Measurements from ENCODE around the gene TAB3. TPM values are rescaled to one million over a fixed set of nuclear protein-coding genes. Genes with fewer than 3 reads are reported as not detected.

Gene TAB3
- total and polyA plus RNA-seq, 9 of the 15 experiments (the other 6 are each of a cell fraction or from before 2014, with no cell fraction given), result 2.4 to 31.1 (median 15.5) TPM

DNA sequence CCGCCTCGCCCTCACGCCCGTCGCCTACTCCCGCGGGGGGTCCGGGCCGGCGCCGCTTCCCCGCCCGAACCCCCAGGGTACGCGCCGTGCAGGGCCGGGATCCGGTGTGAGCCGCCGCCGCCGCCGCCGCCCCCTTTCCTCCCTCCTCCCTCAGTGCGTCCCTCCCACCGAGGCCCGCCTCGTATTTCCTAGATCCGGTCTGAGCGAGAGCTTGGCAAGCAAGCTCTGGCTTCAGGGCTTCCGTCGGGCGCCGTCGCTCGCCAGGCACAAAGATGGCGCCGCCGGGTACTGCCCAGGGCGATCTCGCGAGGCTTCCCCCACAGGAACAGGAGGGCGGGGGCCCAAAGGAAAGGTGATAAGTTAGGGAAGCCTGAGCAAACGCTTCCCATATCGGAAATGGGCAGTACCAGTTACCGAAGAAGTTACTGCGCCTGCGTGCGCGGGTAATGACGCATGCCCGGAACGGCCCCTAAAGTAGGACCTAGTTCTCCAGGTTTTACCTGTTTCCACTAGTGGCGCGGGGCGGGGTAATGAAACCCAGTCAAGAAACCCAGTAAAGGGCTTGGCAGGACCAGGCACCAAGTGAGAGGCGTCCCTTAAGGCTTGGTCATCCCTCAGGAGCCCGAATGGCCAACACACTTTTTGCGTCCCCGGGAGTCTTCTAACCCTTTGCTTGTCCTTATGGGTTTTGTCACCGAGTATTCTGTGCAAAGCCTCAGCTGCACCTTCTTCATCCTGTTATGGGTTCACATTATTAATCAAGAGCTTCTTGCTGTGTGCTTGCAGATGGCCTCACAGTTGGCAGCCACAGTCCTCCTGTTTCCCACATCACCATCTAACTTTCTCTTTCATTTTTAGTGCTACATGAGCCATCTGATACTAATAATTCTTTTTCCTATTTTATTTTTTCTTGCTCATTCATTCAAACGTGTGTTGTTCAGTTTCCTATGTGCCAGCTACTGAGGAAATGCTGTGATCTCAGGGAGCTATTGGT is at the start of gene TAB3 (continued):
- TF ChIP-seq CEBPB (tag; IDR thresholded peaks at IDR 0.05), result no peak
- no peak for TF ChIP-seq ZNF57 (CRISPR knock-in tag; IDR thresholded peaks at IDR 0.05)
- TF ChIP-seq NFYB (IDR thresholded peaks at IDR 0.05; ENCODE audit: extremely low read depth, insufficient read length), result no peak
- no peak for TF ChIP-seq XRCC4 (IDR thresholded peaks at IDR 0.05; ENCODE audit: extremely low read depth, insufficient read depth, insufficient read length)
- TF ChIP-seq CREM (IDR thresholded peaks at IDR 0.05; ENCODE audit: low read depth), result peak; percentile 89
- no peak for TF ChIP-seq CC2D1A (IDR thresholded peaks at IDR 0.05)
- TF ChIP-seq KDM2B (CRISPR knock-in tag; IDR thresholded peaks at IDR 0.05), result no peak
- no peak for TF ChIP-seq SNRNP70 (optimal IDR thresholded peaks at IDR 0.05; ENCODE audit: low read depth, low read length)
- TF ChIP-seq, protein P1, sequence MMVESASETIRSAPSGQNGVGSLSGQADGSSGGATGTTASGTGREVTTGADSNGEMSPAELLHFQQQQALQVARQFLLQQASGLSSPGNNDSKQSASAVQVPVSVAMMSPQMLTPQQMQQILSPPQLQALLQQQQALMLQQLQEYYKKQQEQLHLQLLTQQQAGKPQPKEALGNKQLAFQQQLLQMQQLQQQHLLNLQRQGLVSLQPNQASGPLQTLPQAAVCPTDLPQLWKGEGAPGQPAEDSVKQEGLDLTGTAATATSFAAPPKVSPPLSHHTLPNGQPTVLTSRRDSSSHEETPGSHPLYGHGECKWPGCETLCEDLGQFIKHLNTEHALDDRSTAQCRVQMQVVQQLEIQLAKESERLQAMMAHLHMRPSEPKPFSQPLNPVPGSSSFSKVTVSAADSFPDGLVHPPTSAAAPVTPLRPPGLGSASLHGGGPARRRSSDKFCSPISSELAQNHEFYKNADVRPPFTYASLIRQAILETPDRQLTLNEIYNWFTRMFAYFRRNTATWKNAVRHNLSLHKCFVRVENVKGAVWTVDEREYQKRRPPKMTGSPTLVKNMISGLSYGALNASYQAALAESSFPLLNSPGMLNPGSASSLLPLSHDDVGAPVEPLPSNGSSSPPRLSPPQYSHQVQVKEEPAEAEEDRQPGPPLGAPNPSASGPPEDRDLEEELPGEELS (CRISPR knock-in tag; IDR thresholded peaks at IDR 0.05; ENCODE audit: borderline replicate concordance), result no peak
- TF ChIP-seq ZFX (CRISPR knock-in tag; IDR thresholded peaks at IDR 0.05), result peak; percentile 68
- TF ChIP-seq GATAD2B (IDR thresholded peaks at IDR 0.05; ENCODE audit: borderline replicate concordance), result 0 out of 2 replicates have a peak, but pooled peaks have one; percentile 28
- no peak for TF ChIP-seq MIER1 (IDR thresholded peaks at IDR 0.05; ENCODE audit: low read depth)
- TF ChIP-seq SMARCB1 (IDR thresholded peaks at IDR 0.05; ENCODE audit: insufficient read length, low read depth), result no peak
- no peak; the same call in 1 of the 2 replicates for TF ChIP-seq EGR1 (conservative IDR thresholded peaks at IDR 0.05)
- no peak for TF ChIP-seq ZBTB17 (CRISPR knock-in tag; IDR thresholded peaks at IDR 0.05)
- no peak for TF ChIP-seq ZNF316 (IDR thresholded peaks at IDR 0.05)
- TF ChIP-seq FOXA1 (IDR thresholded peaks at IDR 0.05; ENCODE audit: borderline replicate concordance), result no peak
- no peak for TF ChIP-seq FIP1L1 (IDR thresholded peaks at IDR 0.05; ENCODE audit: low read depth, low read length, poor library complexity, severe bottlenecking)
- TF ChIP-seq ZNF24 (IDR thresholded peaks at IDR 0.05), result no peak
- TF ChIP-seq ZNF134 (CRISPR knock-in tag; conservative IDR thresholded peaks at IDR 0.05), result no peak
- TF ChIP-seq SPI1 (IDR thresholded peaks at IDR 0.05; ENCODE audit: borderline replicate concordance, low read depth, low read length), result peak; percentile 42; the same call in 1 of the 2 replicates
- TF ChIP-seq HNRNPLL (IDR thresholded peaks at IDR 0.05; ENCODE audit: low read depth, low read length, poor library complexity, severe bottlenecking), result no peak
- TF ChIP-seq, protein P2, sequence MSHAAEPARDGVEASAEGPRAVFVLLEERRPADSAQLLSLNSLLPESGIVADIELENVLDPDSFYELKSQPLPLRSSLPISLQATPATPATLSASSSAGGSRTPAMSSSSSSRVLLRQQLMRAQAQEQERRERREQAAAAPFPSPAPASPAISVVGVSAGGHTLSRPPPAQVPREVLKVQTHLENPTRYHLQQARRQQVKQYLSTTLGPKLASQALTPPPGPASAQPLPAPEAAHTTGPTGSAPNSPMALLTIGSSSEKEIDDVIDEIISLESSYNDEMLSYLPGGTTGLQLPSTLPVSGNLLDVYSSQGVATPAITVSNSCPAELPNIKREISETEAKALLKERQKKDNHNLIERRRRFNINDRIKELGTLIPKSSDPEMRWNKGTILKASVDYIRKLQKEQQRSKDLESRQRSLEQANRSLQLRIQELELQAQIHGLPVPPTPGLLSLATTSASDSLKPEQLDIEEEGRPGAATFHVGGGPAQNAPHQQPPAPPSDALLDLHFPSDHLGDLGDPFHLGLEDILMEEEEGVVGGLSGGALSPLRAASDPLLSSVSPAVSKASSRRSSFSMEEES (CRISPR knock-in tag; IDR thresholded peaks at IDR 0.05), result no peak
- no peak for TF ChIP-seq MCM3 (IDR thresholded peaks at IDR 0.05)
- TF ChIP-seq PURB (CRISPR knock-in tag; IDR thresholded peaks at IDR 0.05; ENCODE audit: low read depth), result no peak
- TF ChIP-seq JUN (IDR thresholded peaks at IDR 0.05; ENCODE audit: borderline replicate concordance, low read depth, low read length), result peak; percentile 63; the same call in 1 of the 2 replicates
- 0 out of 2 replicates have a peak, but pooled peaks have one; percentile 47 for TF ChIP-seq JUN (CRISPR knock-in tag; IDR thresholded peaks at IDR 0.05; ENCODE audit: borderline replicate concordance)
